NB4 (cell line): ENCODE measurements around the gene TRPV6.

Source experiments
- DNase-seq: peaks from one replicate; pipeline ENCODE4 v3.0.0; 2010; ENCODE audit warnings: low read depth
- H3K4me3 ChIP-seq: one replicate; pipeline ENCODE4 v1.5.1; 2011; ENCODE audit warnings: mild to moderate bottlenecking, low read depth, low read length, moderate library complexity
- MYC ChIP-seq: IDR thresholded peaks from 2 replicates; pipeline ENCODE4 v1.6.1; 2011; ENCODE audit warnings: low read depth, low read length
- POLR2A ChIP-seq: IDR thresholded peaks from 2 replicates; pipeline ENCODE4 v1.6.1; 2011; ENCODE audit warnings: mild to moderate bottlenecking; ENCODE audit not compliant: insufficient read length; ENCODE audit errors: extremely low read depth
- TF ChIP-seq, protein P1 (sequence below): IDR thresholded peaks from one replicate; pipeline ENCODE4 v1.5.1; 2012; ENCODE audit warnings: low read depth, low read length
- TF ChIP-seq, protein P2 (sequence below): IDR thresholded peaks from 2 replicates; pipeline ENCODE4 v1.6.1; 2011; ENCODE audit warnings: low read depth, low read length

Gene TRPV6

GRCh38 chr7:142868188-142868985 lies 17.2 kb downstream of the TRPV6 start:
- TF ChIP-seq, protein P1, sequence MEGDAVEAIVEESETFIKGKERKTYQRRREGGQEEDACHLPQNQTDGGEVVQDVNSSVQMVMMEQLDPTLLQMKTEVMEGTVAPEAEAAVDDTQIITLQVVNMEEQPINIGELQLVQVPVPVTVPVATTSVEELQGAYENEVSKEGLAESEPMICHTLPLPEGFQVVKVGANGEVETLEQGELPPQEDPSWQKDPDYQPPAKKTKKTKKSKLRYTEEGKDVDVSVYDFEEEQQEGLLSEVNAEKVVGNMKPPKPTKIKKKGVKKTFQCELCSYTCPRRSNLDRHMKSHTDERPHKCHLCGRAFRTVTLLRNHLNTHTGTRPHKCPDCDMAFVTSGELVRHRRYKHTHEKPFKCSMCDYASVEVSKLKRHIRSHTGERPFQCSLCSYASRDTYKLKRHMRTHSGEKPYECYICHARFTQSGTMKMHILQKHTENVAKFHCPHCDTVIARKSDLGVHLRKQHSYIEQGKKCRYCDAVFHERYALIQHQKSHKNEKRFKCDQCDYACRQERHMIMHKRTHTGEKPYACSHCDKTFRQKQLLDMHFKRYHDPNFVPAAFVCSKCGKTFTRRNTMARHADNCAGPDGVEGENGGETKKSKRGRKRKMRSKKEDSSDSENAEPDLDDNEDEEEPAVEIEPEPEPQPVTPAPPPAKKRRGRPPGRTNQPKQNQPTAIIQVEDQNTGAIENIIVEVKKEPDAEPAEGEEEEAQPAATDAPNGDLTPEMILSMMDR: no peak
- no peak for TF ChIP-seq POLR2A
- TF ChIP-seq, protein P2, sequence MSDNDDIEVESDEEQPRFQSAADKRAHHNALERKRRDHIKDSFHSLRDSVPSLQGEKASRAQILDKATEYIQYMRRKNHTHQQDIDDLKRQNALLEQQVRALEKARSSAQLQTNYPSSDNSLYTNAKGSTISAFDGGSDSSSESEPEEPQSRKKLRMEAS: no peak
- TF ChIP-seq MYC: no peak
- no peak for DNase-seq
- H3K4me3 ChIP-seq: no peak overlapping the region

DNA sequence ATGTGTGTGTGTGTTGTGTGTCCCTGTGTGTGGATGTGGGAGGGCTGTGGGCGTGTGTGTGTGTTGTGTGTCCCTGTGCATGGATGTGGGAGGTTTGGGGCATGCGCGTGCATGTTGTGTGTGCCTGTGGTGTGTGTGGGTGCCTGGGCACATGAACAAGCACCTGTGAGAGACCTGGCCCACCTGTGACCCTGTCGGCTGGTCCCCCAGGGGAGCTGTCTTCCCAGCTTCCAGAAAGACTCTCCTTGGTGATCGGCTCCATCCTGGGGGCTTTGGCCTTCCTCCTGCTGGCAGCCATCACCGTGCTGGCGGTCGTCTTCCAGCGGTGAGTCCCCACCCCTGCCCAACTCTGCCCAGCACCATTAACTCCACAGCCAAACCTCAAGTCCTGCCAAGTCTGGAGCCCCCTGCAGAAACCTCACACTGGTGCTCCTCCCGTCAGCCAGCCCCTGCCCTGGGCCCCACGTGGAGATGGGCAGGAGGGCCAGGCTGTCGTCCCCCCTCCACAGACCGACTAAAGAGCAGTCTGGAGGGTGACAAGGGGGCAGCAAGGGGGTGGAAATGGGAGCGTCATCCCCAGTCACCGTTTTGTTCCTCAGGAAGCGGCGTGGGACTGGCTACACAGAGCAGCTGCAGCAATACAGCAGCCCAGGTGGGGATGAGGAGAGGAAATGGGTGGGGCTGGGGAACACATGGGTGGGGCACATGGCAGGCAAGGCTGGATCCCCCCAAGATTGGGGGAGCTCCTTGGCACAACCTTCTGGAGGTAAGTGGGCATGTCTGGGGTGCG lies 18.0 kb downstream of the TRPV6 start:
- no peak overlapping the region for H3K4me3 ChIP-seq
- TF ChIP-seq MYC (no peak), POLR2A (no peak)
- TF ChIP-seq, protein P1: no peak
- TF ChIP-seq, protein P2: no peak
- DNase-seq: no peak

GRCh38 chr7:142867097-142867378 lies 18.5 kb downstream of the TRPV6 start:
- H3K4me3 ChIP-seq: no peak overlapping the region
- DNase-seq: no peak
- TF ChIP-seq, protein P1: no peak
- TF ChIP-seq POLR2A: no peak
- TF ChIP-seq MYC: no peak
- TF ChIP-seq, protein P2: no peak

GRCh38 chr7:142866361-142867096 lies 19.0 kb downstream of the TRPV6 start:
- TF ChIP-seq, protein P2: no peak
- TF ChIP-seq, protein P1: peak; percentile 64
- no peak overlapping the region for H3K4me3 ChIP-seq
- no peak for DNase-seq

GRCh38 chr7:142865766-142866165 lies 19.8 kb downstream of the TRPV6 start:
- TF ChIP-seq POLR2A (no peak), MYC (no peak)
- DNase-seq: no peak
- no peak overlapping the region for H3K4me3 ChIP-seq
